Stomach (tissue), 9 donors: ENCODE measurements around the gene IRF8. TPM values are rescaled to one million over a fixed set of nuclear protein-coding genes. Genes with fewer than 3 reads are reported as not detected.

Experiments used
- DNase-seq, 2 donors: peaks; one replicate each; pipeline versions ENCODE4 v3.0.0 to v3.0.0-alpha.2; 2013 to 2019
- H3K27ac ChIP-seq, 5 donors: fragments of 200-600 bp in 4 of 5; sonication (generic) in 4 of 5; one replicate each; pipeline ENCODE4 v1.5.1; 2013 to 2019; ENCODE audit warnings: mild to moderate bottlenecking in 1 of 5, moderate library complexity in 1 of 5
- H3K27me3 ChIP-seq, 3 donors: fragments of 200-600 bp; sonication (generic); one replicate each; pipeline ENCODE4 v1.5.1; 2017 to 2019; ENCODE audit warnings: mixed run types in 1 of 3
- H3K36me3 ChIP-seq, 4 donors: fragments of 200-600 bp; sonication (generic); 1 replicate in 3 of 4; 2 replicates in 1 of 4; pipeline ENCODE4 v1.5.1; 2016 to 2019
- H3K4me1 ChIP-seq, 4 donors: fragments of 200-600 bp; sonication (generic); one replicate each; pipeline ENCODE4 v1.5.1; 2016 to 2019
- H3K4me3 ChIP-seq, 4 donors: fragments of 200-600 bp; sonication (generic) in 3 of 4; one replicate each; pipeline ENCODE4 v1.5.1; 2016 to 2019; ENCODE audit warnings: mild to moderate bottlenecking in 1 of 4
- H3K9me3 ChIP-seq, 4 donors: fragments of 200-600 bp; sonication (generic); one replicate each; pipeline ENCODE4 v1.5.1; 2016 to 2019
- EP300 ChIP-seq: sonication (generic); formaldehyde crosslinking; IDR thresholded peaks from one replicate; pipeline ENCODE4 v1.6.1; 2017; ENCODE audit warnings: antibody characterized with exemption
- POLR2A ChIP-seq, 4 donors: fragments of 450-650 bp; IDR thresholded peaks; one replicate each; pipeline ENCODE4 v1.6.1; 2016; ENCODE audit warnings: antibody characterized with exemption in 4 of 4, control low read depth in 2 of 4, mild to moderate bottlenecking in 1 of 4, moderate library complexity in 1 of 4
- POLR2AphosphoS5 ChIP-seq, 3 donors: sonication (generic); formaldehyde crosslinking; IDR thresholded peaks; one replicate each; pipeline ENCODE4 v1.6.1; 2016; ENCODE audit warnings: antibody characterized with exemption in 3 of 3
- WGBS, 5 donors: extraction: QIAGEN DNeasy Blood & Tissue Kit in 3 of 5; methylation state at CpG; one replicate each; pipeline versions ENCODE4 v1.1.5 to v1.1.7; 2013 to 2018; 5-methylcytosine and 5-hydroxymethylcytosine counted together
- intact Hi-C: fragments of 100-400 bp; cut with DNase I; formaldehyde crosslinking; loops from one replicate; pipeline ENCODE4 v1.15.1; 2023; ENCODE audit warnings: low total_unique reads
- polyA plus RNA-seq, 3 donors: library from polyadenylated mRNA; stranded (reverse); fragments of 200-250 nt; gene quantifications; one replicate each; pipeline ENCODE4 v1.2.3, GENCODE V29; 2013
- total RNA-seq, 5 donors: library from RNA; depleted of rRNA; stranded (reverse); fragments of >200 nt; gene quantifications; one replicate each; pipeline versions ENCODE4 v1.1.0 to v1.2.3, GENCODE V29; 2014 to 2016
- TF ChIP-seq, protein P1 (sequence below), 7 experiments: fragments of 450-650 bp in 4 of 7; fragments of 200-600 bp in 3 of 7; sonication (generic) in 3 of 7; IDR thresholded peaks; one replicate each; pipeline ENCODE4 v1.5.1; 2016 to 2019; ENCODE audit warnings: antibody characterized with exemption in 7 of 7, control low read depth in 2 of 7, mild to moderate bottlenecking in 1 of 7
- donor health status: healthy with polysubstance abuse.
- donor health status: Bipolar disorder and iron deficiency.
- donor health status: healthy.

Gene IRF8
- total and polyA plus RNA-seq, 8 donors: 5.2 to 49.8 (median 12.1) TPM

DNA sequence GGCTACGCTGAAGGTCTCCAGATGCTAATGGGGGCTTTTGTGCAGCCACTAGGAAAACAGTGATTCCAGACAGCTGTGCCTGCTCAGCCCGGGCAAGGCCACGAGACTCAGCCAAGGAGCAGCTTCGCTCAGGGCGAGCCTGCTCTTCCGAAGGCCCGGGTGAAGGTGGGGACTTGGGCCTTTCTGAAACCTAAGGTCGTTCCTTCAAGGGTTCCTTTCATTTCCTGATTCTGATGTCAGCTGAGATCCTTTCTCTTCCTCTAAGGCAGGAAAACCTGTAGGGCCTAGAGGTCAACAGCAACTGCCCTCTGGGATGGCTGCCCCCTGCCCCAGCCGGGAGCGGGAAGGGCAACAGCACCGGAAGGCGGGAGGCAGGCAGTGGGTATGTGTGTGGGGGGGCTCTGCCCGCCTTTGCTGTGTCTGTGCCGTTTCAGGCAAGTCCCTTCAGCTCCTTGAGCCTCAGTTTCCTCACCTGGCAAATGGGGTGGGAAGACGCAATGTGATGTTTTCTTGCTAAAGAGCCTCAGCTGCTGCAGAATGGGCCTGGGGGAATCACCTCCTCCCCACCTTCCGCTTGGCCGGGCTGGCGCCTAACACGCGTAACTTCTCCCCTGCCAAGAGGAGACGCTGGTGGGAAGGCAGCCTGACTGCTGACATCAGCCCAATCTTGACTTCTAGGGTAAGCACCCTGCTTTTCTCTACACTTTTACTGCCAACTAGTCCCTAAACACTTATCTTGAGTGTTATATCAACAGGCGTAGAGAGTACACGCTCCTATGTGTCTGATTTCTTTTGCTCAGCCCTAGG lies 32.8 kb downstream of the IRF8 start:
- no peak overlapping the region for H3K27ac ChIP-seq
- peaks cover 0 to 10% (median 0%) of the 10 kb centered on the region in 3 donors for H3K27me3 ChIP-seq
- TF ChIP-seq, protein P1, sequence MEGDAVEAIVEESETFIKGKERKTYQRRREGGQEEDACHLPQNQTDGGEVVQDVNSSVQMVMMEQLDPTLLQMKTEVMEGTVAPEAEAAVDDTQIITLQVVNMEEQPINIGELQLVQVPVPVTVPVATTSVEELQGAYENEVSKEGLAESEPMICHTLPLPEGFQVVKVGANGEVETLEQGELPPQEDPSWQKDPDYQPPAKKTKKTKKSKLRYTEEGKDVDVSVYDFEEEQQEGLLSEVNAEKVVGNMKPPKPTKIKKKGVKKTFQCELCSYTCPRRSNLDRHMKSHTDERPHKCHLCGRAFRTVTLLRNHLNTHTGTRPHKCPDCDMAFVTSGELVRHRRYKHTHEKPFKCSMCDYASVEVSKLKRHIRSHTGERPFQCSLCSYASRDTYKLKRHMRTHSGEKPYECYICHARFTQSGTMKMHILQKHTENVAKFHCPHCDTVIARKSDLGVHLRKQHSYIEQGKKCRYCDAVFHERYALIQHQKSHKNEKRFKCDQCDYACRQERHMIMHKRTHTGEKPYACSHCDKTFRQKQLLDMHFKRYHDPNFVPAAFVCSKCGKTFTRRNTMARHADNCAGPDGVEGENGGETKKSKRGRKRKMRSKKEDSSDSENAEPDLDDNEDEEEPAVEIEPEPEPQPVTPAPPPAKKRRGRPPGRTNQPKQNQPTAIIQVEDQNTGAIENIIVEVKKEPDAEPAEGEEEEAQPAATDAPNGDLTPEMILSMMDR (IDR thresholded peaks at IDR 0.05): no peak
- TF ChIP-seq EP300: no peak

GRCh38 chr16:85934210-85934609 lies 35.2 kb downstream of the IRF8 start:
- 77 to 89% (median 85%) methylated on average over 9 of the region's 9 CpGs for WGBS, 5 donors
- DNase-seq: no peak

More for the DNA sequence above, 32.8 kb downstream of the IRF8 start:
- intact Hi-C loops: no loop called here
- H3K4me3 ChIP-seq: no peak overlapping the region
- H3K36me3 ChIP-seq: no peaks in the 10 kb centered on the region
- no peaks in the 10 kb centered on the region for H3K9me3 ChIP-seq
- H3K4me1 ChIP-seq: peaks cover 0 to 19% (median 4%) of the 10 kb centered on the region in 4 donors
- no peak for DNase-seq
- 79 to 85% (median 84%) methylated on average over 19 to 23 of the region's 23 CpGs for WGBS, 5 donors

DNA sequence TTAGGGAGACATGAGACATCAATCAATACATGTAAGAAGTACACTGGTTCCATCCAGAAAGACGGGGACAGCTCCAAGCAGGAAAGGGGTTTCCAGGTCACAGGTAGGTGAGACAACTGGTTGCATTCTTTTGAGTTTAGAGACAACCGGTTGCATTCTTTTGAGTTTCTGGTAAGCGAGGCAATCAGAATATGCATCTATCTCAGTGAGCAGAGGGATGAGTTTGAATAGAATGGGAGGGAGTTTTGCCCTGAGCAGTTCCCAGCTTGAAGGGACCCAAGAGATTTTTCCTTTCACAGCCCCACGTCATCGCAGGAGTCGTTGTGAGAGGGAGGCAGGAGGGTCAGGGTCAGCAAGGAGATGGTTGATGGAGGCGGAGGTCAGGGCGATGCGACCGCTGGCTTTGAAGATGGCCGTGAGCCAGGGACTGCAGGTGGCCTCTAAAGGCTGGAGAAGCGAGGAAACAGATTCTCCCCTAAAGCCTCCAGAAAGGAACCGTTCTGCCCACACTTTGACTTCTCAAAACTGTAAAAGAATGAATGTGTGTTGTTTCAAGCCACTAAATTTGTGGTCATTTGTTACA lies 36.5 kb downstream of the IRF8 start:
- peak overlapping the region in 3 of 5 donors; percentile 17 to 53 (median 19) for H3K27ac ChIP-seq
- no peak for TF ChIP-seq EP300
- TF ChIP-seq POLR2A (IDR thresholded peaks at IDR 0.05): no peak
- TF ChIP-seq POLR2AphosphoS5 (IDR thresholded peaks at IDR 0.05): no peak
- TF ChIP-seq, protein P1 (IDR thresholded peaks at IDR 0.05): no peak
- 64 to 73% (median 68%) methylated on average over 13 of the region's 13 CpGs for WGBS, 5 donors

More at GRCh38 chr16:85934210-85934609, 35.2 kb downstream of the IRF8 start:
- TF ChIP-seq EP300: no peak
- TF ChIP-seq, protein P1 (IDR thresholded peaks at IDR 0.05): no peak
- no peak for TF ChIP-seq POLR2AphosphoS5 (IDR thresholded peaks at IDR 0.05)
- TF ChIP-seq POLR2A (IDR thresholded peaks at IDR 0.05): no peak
- Histone ChIP-seq H3K27ac (no peak overlapping the region), H3K4me1 (no peaks in the 10 kb centered on the region), H3K27me3 (peaks cover 0 to 7% (median 0%) of the 10 kb centered on the region in 3 donors), H3K36me3 (no peaks in the 10 kb centered on the region), H3K9me3 (no peaks in the 10 kb centered on the region), H3K4me3 (no peak overlapping the region)
- intact Hi-C loops: no loop called here

DNA sequence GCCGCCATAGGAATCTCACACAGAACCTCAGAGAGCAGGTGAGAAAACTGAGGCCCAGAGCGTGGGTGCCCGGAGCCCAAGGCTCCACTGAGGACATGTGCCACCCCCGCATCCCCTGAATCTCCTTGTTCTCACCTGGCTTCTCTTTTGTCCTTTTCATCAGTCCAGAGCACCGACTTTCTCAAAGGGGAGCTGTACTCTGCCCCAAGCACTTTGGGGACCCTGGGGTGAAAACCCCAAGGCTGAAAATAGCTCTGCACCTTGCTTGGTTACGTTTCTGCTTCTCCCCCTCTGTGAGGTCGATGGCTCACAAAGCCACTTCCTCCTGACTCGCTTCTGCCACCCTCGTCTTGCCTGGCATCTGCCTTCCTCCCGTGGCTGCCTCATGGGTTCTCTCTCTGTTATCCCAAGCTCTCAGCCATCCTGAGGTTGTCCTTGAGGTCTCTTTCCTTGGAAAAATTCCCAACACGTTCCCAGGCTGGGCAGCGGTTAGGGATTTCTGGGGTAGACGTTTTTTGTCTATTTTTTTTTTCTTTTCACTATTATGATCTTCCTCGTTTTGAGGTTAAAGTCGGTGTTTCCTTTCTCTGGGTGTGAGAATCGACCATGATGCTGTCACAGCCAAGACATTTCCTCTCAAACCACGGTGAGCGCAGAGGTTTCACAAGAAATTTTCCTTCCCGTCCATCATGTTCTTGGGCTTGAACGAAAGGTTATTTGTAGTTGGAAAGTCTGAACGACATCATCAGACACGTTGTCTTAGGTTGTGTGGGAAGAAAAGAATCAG lies 37.2 kb downstream of the IRF8 start:
- intact Hi-C loops: no loop called here
- 62 to 77% (median 71%) methylated on average over 22 of the region's 22 CpGs for WGBS, 5 donors
- H3K27me3 ChIP-seq: peaks cover 0 to 3% (median 0%) of the 10 kb centered on the region in 3 donors
- DNase-seq: peak in 1 of 2 donors; percentile 61
- H3K27ac ChIP-seq: peak overlapping the region in 3 of 5 donors; percentile 17 to 53 (median 19)
- peaks cover 0 to 6% (median 2%) of the 10 kb centered on the region in 4 donors for H3K4me1 ChIP-seq
- peak in 1 of 3 donors; percentile 21 for TF ChIP-seq POLR2AphosphoS5 (IDR thresholded peaks at IDR 0.05)
- TF ChIP-seq EP300: no peak
- no peaks in the 10 kb centered on the region for H3K9me3 ChIP-seq
- H3K36me3 ChIP-seq: no peaks in the 10 kb centered on the region
- no peak overlapping the region for H3K4me3 ChIP-seq

More for the DNA sequence above, 36.5 kb downstream of the IRF8 start:
- Histone ChIP-seq H3K4me3 (no peak overlapping the region), H3K36me3 (no peaks in the 10 kb centered on the region), H3K27me3 (peaks cover 0 to 3% (median 0%) of the 10 kb centered on the region in 3 donors), H3K9me3 (no peaks in the 10 kb centered on the region), H3K4me1 (peaks cover 0 to 6% (median 1%) of the 10 kb centered on the region in 4 donors)
- intact Hi-C loops: no loop called here
- no peak for DNase-seq
